C1 segment of cervical spinal cord (tissue), 14 donors: ENCODE measurements around the gene TMEM170A.

Experiments used
- DNase-seq, 14 donors: peaks; one replicate each; lab custom pipeline; 2025; lab: John Stamatoyannopoulos, UW

TMEM170A gene

DNA sequence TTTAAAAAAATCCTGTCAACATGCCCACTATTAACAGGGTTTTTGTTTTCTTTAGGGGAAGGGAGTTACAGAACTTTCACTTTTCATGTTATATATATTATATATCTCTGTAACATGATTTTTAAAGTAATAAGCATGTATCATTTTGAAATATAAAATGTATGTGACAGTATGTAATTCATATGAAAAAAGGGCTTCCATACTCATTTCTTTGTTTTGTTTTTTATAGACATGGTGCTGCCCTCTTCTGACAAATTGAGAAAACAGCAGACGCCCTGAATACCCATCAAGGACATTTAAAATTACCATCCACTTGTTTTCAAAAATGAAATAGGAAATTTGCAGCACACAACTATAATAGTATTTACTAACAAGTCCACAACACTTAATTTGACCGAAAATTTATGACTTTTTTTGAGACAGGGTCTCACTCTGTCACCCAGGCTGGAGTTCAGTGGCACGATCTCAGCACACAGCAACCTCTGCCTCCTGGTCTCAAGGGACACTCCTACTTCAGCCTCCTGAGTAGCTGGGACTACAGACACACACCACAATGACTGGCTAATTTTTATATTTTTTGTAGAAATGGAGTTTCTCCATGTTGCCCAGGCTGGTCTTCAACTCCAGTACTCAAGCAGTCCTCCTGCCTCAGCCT, 61.5 kb downstream of the TMEM170A start:
- no peak for DNase-seq

DNA sequence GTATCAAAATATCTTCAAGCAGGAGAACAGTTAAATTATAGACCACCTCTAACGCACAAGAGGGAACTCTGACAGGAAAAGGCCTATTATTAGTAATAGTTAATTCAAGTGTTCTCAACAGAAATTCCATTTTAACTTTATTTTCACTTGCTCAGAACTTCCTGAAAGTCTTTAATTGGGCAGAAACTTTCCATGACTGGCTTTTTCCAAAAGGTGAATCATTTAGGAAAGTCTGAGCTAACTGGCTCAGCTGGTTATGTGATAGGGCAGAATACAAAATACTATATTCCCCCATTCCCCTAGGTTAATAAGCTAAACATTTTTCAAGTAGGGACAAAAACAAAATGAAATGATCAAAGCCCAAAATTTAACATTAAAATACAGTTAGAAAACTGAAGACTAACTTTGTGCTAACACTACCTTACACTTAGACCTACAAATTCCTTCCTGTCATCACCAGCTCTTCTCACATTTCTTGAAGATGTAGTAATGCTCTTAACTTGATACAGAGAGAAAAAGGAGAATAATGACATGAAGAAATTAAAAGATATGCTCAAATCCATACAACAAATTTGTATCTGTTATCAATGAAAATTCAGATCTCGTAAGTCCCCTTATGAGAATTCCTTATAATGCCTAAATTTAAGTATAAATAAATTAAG, 62.2 kb downstream of the TMEM170A start:
- no peak for DNase-seq

- DNase-seq: no peak
These were observed 62.8 kb downstream of the TMEM170A start for GRCh38 chr16:75401691-75402090.

DNA sequence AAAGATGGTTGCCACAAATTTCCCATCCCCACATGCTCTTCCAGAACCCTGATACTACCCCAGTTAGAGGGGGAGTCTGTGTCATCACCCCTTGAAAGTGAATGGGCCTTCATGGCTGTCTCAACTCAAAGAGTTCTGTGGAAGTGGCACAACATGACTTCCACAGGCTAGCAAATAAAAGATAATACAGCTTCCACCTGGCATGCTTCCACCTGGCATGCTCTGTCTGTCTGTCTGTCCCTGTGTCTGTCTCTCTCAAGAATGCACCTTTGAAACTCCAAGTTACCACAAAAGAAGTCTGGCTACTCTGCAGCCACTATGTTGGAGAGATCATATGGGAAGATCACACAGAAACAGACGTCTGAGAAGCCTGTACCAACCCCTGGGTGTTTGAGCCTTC, 66.2 kb downstream of the TMEM170A start:
- DNase-seq: no peak

GRCh38 chr16:75394941-75395340, 69.5 kb downstream of the TMEM170A start:
- DNase-seq: no peak
